Caco-2 (cell line): Measurements from ENCODE around the gene NUP37. TPM values are rescaled to one million over a fixed set of nuclear protein-coding genes. Genes with fewer than 3 reads are reported as not detected.

ENCODE experiments used
- BruUV-seq: library from RNA; stranded (reverse); fragments of 400-500 nt; replicated peaks from 2 replicates; lab custom pipeline; 2021; lab: Mats Ljungman, UMichigan
- CTCF ChIA-PET: fragments of 300-600 bp; sonication (Branson Sonifier 250); formaldehyde crosslinking; loops from one replicate; lab custom pipeline; 2022; ENCODE audit warnings: antibody characterized with exemption; lab: Charles Lee
- POLR2A ChIA-PET: fragments of 300-600 bp; sonication (Branson Sonifier 250); formaldehyde crosslinking; loops from one replicate; lab custom pipeline; 2022; ENCODE audit warnings: antibody characterized with exemption; lab: Charles Lee
- DNase-seq, 2 experiments: peaks; one replicate each; pipeline versions ENCODE4 v3.0.0 to v3.0.0-alpha.2; 2020 to 2022
- H3K27me3 ChIP-seq: replicated peaks from 2 replicates; pipeline ENCODE4 v1.6.0; 2011; ENCODE audit warnings: low read length; ENCODE audit not compliant: control insufficient read depth, insufficient read depth
- H3K36me3 ChIP-seq: 2 replicates; pipeline ENCODE4 v1.5.1; 2011; ENCODE audit warnings: low read length; ENCODE audit not compliant: control insufficient read depth, insufficient read depth
- H3K4me1 ChIP-seq: fragments of 250-450 bp; sonication (Bioruptor Pico); 2 replicates; pipeline ENCODE4 v1.5.1; 2020; ENCODE audit warnings: mild to moderate bottlenecking
- H3K4me3 ChIP-seq: 2 replicates; pipeline ENCODE4 v1.5.1; 2011; ENCODE audit warnings: low read depth, mild to moderate bottlenecking, control low read depth, low read length
- H3K9me3 ChIP-seq: fragments of 250-450 bp; sonication (Bioruptor Pico); 2 replicates; pipeline ENCODE4 v1.5.1; 2020; ENCODE audit warnings: mild to moderate bottlenecking, moderate library complexity
- H3K27ac Mint-ChIP-seq: one replicate; pipeline ENCODE4 v1.8.0; 2022; ENCODE audit warnings: mixed read lengths; ENCODE audit not compliant: unreplicated experiment
- H3K27me3 Mint-ChIP-seq: one replicate; pipeline ENCODE4 v1.8.0; 2022; ENCODE audit warnings: mixed read lengths; ENCODE audit not compliant: insufficient read depth, unreplicated experiment
- H3K36me3 Mint-ChIP-seq: one replicate; pipeline ENCODE4 v1.8.0; 2022; ENCODE audit warnings: mild to moderate bottlenecking, mixed read lengths; ENCODE audit not compliant: insufficient read depth, unreplicated experiment
- H3K4me1 Mint-ChIP-seq: one replicate; pipeline ENCODE4 v1.8.0; 2022; ENCODE audit warnings: low read depth, mixed read lengths; ENCODE audit not compliant: unreplicated experiment
- H3K4me3 Mint-ChIP-seq: one replicate; pipeline ENCODE4 v1.8.0; 2022; ENCODE audit warnings: mild to moderate bottlenecking, moderate library complexity, mixed read lengths; ENCODE audit not compliant: unreplicated experiment
- H3K9me3 Mint-ChIP-seq: one replicate; pipeline ENCODE4 v1.8.0; 2022; ENCODE audit warnings: mixed read lengths; ENCODE audit not compliant: unreplicated experiment
- intact Hi-C: fragments of 100-400 bp; cut with micrococcal nuclease; formaldehyde crosslinking; loops from one replicate; pipeline ENCODE4 v1.10.0; 2022; ENCODE audit not compliant: unreplicated experiment
- total RNA-seq: library from RNA; stranded (reverse); gene quantifications from 2 replicates; pipeline ENCODE4 v1.2.3, GENCODE V29; 2022
- TF ChIP-seq, protein P1 (sequence below), 2 experiments: fragments of 200-600 bp in 1 of 2; IDR thresholded peaks; 1 replicate in 1 of 2; 2 replicates in 1 of 2; pipeline versions ENCODE4 v1.5.1 to v1.8.0; 2011 to 2022; ENCODE audit warnings: antibody characterized with exemption in 1 of 2, control low read depth in 1 of 2, inconsistent platforms in 1 of 2, low read depth in 1 of 2, low read length in 1 of 2, mild to moderate bottlenecking in 1 of 2, moderate library complexity in 1 of 2; ENCODE audit not compliant: insufficient read depth in 1 of 2, severe bottlenecking in 1 of 2, unreplicated experiment in 1 of 2

NUP37 gene
- total RNA-seq, 1 experiment from 2014 or later, result 87.4 TPM

DNA sequence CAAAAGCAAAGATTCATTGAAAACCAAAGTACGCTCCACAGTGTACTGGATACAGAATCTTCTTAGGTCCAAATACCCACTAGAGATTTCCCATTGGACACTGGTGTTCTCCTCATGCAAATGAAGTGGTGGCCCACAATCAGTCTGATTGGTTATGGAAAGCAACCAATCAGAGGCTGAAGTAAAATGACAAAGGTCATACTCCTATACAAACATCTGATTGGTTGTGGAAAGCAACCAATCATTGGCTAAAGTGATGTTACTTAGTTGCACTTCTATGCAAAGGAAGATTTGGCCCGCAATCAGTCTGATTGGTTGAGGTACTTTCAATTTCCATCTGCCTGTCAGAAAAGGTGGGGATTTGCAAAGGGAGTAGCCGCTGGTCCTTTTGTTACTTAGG lies 56.8 kb downstream of the NUP37 start:
- Mint-ChIP-seq H3K4me1 (peaks cover 8% of the 10 kb centered on the region), H3K9me3 (no peaks in the 10 kb centered on the region), H3K4me3 (peak overlapping the region; percentile 22), H3K27ac (peak overlapping the region; percentile 94), H3K27me3 (no peaks in the 10 kb centered on the region), H3K36me3 (peaks cover 12% of the 10 kb centered on the region)
- POLR2A ChIA-PET, result no interaction called here
- Histone ChIP-seq H3K9me3 (no peaks in the 10 kb centered on the region), H3K4me1 (peaks cover 20% of the 10 kb centered on the region), H3K4me3 (no peak overlapping the region), H3K36me3 (no peaks in the 10 kb centered on the region), H3K27me3 (no peaks in the 10 kb centered on the region)
- DNase-seq, result peak in 1 of 2 experiments; percentile 36
- CTCF ChIA-PET, result no interaction called here
- intact Hi-C loops, result no loop called here
- no TSS peak for BruUV-seq
- TF ChIP-seq, protein P1, sequence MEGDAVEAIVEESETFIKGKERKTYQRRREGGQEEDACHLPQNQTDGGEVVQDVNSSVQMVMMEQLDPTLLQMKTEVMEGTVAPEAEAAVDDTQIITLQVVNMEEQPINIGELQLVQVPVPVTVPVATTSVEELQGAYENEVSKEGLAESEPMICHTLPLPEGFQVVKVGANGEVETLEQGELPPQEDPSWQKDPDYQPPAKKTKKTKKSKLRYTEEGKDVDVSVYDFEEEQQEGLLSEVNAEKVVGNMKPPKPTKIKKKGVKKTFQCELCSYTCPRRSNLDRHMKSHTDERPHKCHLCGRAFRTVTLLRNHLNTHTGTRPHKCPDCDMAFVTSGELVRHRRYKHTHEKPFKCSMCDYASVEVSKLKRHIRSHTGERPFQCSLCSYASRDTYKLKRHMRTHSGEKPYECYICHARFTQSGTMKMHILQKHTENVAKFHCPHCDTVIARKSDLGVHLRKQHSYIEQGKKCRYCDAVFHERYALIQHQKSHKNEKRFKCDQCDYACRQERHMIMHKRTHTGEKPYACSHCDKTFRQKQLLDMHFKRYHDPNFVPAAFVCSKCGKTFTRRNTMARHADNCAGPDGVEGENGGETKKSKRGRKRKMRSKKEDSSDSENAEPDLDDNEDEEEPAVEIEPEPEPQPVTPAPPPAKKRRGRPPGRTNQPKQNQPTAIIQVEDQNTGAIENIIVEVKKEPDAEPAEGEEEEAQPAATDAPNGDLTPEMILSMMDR (IDR thresholded peaks at IDR 0.05; ENCODE audit: insufficient read depth in 1 of 2, low read depth in 1 of 2, low read length in 1 of 2, severe bottlenecking in 1 of 2, unreplicated experiment in 1 of 2), result no peak

DNA sequence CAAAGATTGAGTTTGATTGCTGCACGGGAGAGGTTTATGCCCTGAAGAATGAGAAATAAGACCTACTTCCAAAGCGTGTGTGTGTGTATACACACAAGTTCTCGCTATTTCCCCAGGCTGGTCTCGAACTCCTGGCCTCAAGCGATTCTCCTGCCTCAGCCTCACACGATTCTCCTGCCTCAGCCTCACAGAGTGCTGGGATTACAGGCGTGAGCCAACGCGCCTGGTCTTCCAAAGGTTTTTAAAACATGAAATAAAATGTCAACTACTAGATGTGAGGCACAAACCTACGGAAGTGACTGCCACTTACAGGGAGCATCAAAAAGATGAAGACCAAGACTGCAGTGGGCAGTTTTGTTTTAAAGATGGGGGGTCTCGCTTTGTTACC lies 57.5 kb downstream of the NUP37 start:
- ChIA-PET POLR2A (interaction anchor here (0.5 to 1.0 kb wide), 3 partner anchors 35 to 363 kb away, joined by 3 to 6 read pairs (median 3); partner anchors contain the start of genes NUP37 and PARPBP), CTCF (interaction anchor here (0.6 to 0.8 kb wide), 2 partner anchors 116 to 122 kb away, joined by 3 to 4 read pairs; no protein-coding TSS in a partner anchor)
- DNase-seq, result no peak
- Histone ChIP-seq H3K4me1 (peaks cover 20% of the 10 kb centered on the region), H3K27me3 (no peaks in the 10 kb centered on the region), H3K4me3 (peak overlapping the region; percentile 22), H3K9me3 (no peaks in the 10 kb centered on the region), H3K36me3 (no peaks in the 10 kb centered on the region)
- Mint-ChIP-seq H3K36me3 (peaks cover 13% of the 10 kb centered on the region), H3K4me1 (peaks cover 8% of the 10 kb centered on the region), H3K27me3 (no peaks in the 10 kb centered on the region), H3K9me3 (no peaks in the 10 kb centered on the region), H3K4me3 (peak overlapping the region; percentile 99), H3K27ac (peak overlapping the region; percentile 94)
- TF ChIP-seq, protein P1 (IDR thresholded peaks at IDR 0.05; ENCODE audit: insufficient read depth in 1 of 2, low read depth in 1 of 2, low read length in 1 of 2, severe bottlenecking in 1 of 2, unreplicated experiment in 1 of 2), result no peak
- BruUV-seq, result no TSS peak
- intact Hi-C loops, result loop anchor here (1.0 kb wide), 1 partner anchor 58 kb away; the partner anchor contains the start of genes NUP37 and PARPBP

DNA sequence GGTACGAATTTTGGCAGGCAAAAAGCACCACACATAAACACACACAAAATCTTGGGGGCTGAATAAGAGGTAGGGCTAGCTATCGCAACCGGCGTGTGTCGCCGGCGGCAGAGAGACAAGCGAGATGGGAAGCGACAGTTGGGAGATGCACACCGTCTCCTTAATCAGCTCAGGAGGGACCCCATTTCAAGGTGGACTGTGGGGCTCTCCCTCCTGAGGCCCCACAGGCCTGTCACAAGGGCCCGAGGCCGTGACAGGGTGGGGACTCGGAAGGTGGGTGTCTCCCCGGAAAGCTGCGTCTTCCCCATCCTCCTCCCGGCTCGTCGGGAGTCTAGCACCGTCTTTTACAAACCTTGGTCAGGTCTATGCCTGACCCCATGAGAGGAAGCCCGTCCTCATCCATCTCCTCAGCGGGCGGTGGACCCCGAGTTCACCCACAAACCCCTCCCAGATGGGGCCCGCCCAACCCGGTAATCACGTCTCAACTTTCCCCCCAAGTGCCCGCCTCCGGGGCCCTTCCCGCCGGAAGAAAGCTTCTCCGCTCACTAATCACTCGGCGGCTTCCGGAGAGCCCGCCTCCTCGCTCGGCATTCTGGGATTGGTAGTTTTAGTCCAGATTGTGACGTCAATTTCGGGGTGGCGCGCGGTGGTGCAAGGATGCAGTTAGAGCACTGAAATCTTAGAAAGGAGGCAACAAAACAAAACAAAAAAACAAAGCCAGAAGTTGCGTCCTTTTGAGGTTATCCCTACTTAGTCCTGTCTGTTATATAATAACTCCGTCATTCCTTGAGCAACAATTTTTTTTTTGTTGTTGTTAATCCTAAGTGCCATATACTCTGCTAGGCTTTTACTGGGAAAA lies 58.1 kb downstream of the NUP37 start, which contains the start of gene WASHC3:
Gene WASHC3 (minus strand): TSS at position 432 of the 859 bp plus-strand sequence. CDS start 29 bp downstream, at position 403.
- no peaks in the 10 kb centered on the region for H3K9me3 ChIP-seq
- peak within 1 kb of the TSS; percentile 99 for H3K4me3 Mint-ChIP-seq
- intact Hi-C loops, result loop anchor here (1.0 kb wide), 1 partner anchor 59 kb away; the partner anchor contains the start of genes NUP37 and PARPBP
- POLR2A ChIA-PET, result interaction anchor here (0.5 to 1.0 kb wide), 5 partner anchors 14 to 362 kb away, joined by 3 to 6 read pairs (median 4); partner anchors contain the start of genes NUP37 and PARPBP
- peaks cover 2% of the 10 kb centered on the region for H3K9me3 Mint-ChIP-seq
- peaks cover 8% of the 10 kb centered on the region for H3K4me1 Mint-ChIP-seq
- DNase-seq, result peak; percentile 93 to 94
- H3K4me1 ChIP-seq, result peaks cover 20% of the 10 kb centered on the region
- H3K27ac Mint-ChIP-seq, result peak within 1 kb of the TSS; percentile 94
- CTCF ChIA-PET, result interaction anchor here (0.6 to 0.8 kb wide), 4 partner anchors 116 to 146 kb away, joined by 3 to 5 read pairs (median 4); no protein-coding TSS in a partner anchor
- peaks cover 20% of the 10 kb centered on the region for H3K36me3 Mint-ChIP-seq
- peak within 1 kb of the TSS; percentile 46 for H3K4me3 ChIP-seq
- no peaks in the 10 kb centered on the region for H3K27me3 Mint-ChIP-seq
- H3K27me3 ChIP-seq, result no peaks in the 10 kb centered on the region
- BruUV-seq, result TSS peak; percentile 80
- TF ChIP-seq, protein P1 (IDR thresholded peaks at IDR 0.05; ENCODE audit: insufficient read depth in 1 of 2, low read depth in 1 of 2, low read length in 1 of 2, severe bottlenecking in 1 of 2, unreplicated experiment in 1 of 2), result no peak
- no peaks in the 10 kb centered on the region for H3K36me3 ChIP-seq
